HG02642 (cell line): ENCODE results near the gene KIAA0513.

Source experiments
- ATAC-seq: cut with Tn5 transposase; IDR thresholded peaks from one replicate; pipeline ENCODE4 v1.9.1; 2021; ENCODE audit warnings: mild to moderate bottlenecking; ENCODE audit not compliant: unreplicated experiment, poor library complexity

Gene KIAA0513, protein sequence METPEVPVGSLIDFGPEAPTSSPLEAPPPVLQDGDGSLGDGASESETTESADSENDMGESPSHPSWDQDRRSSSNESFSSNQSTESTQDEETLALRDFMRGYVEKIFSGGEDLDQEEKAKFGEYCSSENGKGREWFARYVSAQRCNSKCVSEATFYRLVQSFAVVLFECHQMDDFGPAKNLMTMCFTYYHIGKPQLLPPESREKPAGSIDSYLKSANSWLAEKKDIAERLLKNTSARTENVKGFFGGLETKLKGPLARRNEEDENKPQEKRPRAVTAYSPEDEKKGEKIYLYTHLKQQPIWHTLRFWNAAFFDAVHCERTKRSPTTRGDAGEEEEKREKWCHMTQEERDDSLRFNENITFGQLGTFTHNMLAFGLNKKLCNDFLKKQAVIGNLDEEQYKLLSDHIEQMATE

DNA sequence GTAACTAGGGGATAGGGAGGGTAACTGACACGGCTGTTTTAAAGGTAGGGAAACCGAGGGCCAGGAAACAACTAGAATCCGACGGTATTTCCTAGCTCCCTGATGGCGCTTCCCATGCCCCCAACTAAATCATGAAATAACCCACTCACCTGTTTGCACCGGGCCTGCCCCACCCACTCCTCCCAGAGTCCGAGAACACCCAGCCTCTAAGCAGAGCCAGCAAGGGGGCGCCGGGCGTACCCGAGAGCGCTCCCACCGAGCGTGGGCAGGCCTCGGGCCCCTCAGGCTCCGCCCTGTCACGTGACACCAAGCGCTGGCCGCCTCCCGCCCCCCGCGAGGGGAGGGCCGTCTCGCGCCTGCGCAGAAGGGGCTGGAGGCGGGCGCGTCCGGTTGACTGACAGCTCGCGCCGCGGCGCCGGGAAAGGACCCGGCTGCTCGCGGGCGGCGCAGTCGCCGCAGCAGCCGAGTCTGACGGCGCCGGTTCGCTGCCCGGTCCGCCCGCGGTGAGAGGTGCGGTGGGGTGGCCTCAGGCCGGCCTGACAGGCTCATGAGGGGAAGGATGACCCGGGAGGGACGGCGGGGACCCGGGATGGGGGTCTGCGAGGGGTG is at the start of gene KIAA0513:
KIAA0513 (plus strand) TSS at position 447 of the 609 bp plus-strand sequence. CDS start 39,277 bp downstream, outside the sequence.
- ATAC-seq = peak; percentile 90

DNA sequence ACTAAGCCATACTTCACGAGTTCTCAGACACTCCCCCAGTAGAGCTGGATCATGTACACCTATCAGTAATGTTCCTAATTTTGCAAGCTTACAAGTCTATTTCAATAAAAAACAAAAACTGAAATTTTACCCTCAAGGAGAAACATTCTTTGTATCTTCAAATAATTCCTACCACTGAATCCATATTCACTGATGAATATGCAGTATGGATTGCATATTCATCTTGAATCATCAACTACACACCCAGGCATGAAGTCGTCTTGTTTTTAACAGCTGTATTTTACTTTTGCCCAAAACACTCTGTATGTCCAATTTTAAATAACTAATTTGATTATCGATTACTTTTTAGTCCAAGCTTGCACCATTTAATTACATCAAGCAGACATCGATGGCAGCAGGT is 48.1 kb upstream of the KIAA0513 start:
- no peak for ATAC-seq

DNA sequence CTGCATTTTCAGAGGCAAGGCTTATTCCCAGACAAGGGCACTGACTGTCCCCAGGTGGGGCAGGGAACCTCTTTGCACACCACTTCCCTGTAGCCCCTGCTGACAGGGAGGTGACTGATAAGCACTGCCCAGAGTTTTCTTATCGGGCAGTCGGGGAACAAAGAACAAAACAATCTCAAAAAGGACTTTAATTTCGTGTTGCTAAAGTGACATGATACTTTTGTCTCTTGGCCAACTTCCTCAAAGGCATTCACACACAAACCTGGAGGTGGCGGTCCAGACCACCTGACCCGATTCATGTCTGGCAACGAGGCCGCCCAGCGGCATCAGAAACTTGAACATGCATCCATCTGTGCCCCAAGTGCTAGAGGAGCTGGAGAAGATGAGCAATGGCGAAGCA is 45.2 kb upstream of the KIAA0513 start:
- no peak for ATAC-seq

DNA sequence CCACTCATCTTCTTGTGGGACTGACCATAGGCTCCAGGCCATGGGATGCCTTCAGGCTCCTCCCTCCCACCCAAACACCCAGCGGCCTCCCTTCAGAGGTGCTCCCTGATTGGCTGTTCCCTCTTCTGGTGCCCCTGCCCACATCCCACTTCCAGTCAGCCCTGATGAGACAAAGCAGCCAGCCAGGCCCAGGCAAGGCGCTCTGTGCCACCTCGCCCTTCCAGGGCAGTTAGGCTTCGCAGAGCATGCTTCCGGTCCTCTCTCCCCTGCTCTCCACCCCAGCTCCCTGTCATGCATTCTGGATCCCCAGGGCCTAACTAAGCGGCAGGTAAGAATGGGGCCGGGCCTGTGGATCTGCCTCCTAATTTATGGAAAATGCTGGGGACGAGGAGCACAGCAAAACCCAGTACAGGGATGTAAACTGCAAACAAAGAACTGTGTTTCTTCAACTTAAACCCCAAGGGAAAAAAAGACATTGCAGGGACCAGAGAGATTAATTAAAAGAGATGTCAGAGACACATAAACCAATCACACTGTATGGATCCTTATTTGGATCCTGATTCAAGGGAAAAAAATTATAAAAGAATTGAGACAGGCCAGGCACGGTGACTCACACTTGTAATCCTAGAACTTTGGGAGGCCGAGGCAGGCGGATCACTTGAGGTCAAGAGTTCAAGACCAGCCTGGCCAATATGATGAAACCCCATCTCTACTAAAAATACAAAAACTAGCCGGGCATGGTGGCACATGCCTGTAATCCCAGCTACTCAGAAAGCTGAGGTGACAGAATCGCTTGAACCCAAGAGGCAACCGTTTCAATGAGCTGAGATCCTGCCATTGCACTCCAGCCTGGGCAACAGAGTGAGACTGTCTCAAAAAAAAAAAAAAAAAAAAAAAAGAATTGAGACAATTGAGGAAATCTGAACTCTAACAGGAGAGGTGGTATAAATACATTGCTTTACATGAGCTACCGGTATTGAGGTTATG is 42.2 kb upstream of the KIAA0513 start:
- ATAC-seq = no peak

DNA sequence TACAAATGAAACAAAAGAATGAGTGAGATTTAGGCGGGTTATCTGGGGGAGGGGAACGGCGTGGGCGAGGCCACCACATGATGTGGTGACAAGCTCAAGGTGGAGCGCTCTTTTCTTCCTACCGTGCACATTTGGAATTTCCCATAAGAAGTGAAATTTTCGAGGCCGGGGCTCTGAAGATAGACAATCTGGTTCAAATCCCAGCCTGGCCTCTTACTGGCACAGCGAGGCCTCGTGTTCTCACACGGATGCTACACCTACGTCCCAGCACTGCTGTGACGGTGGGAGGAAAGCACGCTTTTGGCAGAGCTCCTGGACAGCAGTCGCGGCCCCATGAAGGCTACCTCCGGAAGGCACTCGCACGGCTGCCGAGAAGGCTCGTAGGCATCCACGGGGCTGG is 41.5 kb upstream of the KIAA0513 start:
- no peak for ATAC-seq

DNA sequence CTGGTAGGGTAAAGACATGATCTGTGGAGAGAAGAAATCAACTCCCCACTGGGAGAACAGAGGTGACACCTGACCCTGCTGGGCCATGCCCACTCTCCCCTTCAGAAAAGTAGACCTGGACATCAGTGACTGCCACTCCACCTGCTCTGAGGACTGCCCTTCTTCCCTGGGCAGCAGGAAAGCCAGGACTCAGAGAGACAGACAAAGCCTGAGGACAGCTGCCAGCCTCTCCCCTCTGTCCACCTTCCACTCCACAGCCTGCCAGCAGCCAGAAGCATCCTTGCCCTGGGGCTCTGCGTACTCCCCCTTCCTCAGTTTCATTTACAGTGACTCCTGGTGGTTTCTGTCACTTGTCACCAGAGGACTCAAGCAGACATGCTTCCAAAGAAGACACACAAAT is 40.7 kb upstream of the KIAA0513 start:
- ATAC-seq = no peak

DNA sequence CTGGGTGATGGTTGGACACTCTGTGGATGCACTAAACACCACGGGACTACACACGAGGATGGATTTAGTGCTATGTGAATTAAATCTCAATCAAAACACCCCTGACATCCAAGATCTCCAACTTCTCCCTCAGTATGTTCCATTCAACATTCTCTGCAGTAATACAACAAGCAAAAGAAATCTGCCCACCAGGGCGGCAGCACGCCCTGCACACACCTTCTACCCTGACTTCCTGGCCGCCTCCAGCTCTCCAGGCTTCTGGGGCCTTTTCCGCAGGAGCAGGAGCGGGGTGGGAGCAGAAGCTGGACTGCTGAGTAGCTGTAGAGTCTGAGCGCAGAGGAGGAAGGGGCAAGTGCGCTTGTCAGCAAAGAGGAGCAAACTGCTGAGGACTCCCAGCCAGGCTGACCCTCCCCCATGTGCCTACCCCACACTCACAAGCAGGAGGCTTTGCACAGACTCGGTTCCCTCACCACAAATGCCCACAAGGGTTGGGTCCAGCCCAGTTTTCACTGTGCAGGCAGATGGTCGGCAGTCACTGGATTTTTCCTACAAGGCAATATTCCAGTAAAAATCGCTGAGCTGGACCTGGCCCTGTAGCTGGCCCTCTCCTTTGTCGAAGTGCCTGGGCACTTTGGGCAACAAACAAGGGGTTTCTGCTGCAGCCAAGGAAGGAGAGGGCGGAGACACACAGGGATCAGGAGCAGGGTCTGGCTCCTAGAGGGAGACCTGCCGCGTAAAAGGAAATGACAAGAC is 39.1 kb upstream of the KIAA0513 start:
- no peak for ATAC-seq

DNA sequence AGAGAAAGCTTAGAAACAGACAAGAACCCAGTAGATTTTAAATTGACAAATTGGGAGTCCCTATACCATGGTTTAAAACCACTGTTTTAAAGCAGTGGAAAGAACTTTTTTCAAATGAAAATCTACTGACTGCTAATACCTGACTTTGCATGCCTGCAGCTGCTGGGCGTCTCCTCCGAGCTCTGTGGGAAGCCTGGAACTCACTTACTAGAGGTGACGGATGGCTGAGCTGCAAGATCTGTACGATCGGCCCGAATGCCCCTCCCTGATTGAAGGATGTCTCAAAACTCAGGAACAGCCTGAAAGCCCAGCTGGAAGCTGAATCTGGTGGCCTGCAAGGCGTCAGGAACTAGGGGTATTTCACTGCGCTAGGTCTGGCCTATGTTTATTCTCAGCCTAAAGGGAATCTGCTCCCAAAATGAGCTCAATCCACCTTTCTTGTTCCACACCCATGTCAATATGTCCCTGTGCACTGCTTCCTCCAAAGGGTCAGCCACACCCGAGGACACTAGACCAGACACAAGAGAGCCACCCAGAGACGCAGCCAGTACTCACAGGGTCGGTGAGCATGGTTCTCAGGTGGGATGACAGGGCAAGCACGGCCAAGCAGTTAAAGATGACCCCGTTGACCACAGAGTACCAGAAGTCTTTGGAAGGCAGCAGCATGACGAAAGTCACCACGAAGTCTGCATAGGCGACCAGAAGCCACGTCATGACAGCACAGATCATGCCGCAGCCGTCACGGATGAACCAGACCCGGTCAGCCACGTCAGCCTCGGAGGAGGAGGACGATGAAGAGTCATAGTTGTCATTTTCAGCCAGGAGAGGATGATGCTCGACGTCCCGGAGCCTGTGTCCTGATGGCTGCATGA is 37.6 kb upstream of the KIAA0513 start:
- ATAC-seq = no peak

DNA sequence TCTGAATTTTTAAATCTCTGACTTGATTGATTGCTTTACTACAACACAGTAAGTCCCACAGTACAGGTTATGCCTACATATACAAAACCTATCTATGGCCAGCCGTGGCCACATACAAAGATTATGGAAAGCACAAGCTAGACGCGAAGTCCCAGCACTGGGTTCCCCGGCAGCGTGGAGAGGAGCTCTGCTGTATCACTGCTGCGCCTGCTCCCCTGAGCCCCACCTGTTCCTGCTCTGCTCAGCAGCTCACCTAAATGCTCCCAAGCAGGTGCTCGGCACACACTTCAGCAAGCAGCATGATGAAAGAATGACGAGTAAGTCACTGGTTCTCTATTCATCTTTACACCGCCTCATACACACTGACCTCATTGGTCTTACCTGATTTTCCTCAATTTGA is 36.8 kb upstream of the KIAA0513 start:
- no peak for ATAC-seq

DNA sequence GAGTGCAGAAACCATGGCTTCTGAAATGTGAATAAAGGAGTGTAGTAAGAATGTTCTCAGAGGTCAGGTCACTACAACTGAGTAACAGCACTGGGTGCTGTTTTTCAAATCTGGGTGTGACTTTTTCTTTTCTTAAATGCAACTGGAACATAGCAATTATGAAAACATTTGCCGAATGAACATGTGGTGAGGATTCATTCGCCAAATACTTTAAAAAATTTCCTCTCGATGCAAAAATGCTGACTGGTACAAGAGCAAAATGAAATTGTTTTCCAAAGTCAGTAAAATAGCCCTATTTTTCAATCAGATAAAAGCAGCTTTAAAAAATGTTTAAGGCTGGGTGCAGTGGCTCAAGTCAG is 34.9 kb upstream of the KIAA0513 start:
- no peak for ATAC-seq

DNA sequence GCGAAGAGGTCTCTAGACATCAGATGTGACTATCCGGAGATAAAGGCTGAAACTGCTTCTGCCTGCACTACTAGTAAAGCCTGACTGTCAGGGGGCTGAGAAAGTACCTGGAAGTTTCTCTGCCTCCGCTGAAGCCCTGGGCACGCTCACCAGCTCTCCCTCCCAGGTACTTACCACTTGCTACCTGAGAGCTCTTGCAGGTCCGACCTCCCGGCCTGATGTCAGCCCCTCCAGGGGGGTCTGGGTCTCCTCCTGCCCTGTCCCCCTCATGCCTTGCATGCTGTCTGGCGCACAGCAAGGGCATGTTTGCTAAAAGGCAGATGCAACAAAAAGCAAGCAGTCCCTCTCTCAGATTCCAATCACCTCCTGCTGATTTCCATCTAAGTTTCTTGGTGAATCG is 33.7 kb upstream of the KIAA0513 start:
- ATAC-seq = no peak

DNA sequence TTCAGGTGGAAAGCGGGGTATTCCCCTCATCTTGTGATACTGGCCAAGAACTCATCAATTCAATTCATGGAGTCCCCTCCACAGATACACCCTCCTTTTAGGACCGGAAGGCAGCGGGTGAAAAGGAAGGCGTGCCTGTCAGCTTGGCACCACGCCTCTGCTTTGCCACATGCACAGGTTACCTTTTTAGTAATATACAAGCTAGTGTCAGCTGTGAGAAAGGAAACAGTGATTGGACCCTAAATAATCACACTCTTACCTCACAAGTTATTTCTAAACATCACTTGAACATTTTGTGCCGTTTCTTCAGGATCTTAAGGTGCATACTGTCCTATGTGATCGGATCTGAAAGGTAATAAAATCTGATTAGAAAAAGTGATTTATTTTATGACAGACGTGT is 31.9 kb upstream of the KIAA0513 start:
- ATAC-seq = no peak

DNA sequence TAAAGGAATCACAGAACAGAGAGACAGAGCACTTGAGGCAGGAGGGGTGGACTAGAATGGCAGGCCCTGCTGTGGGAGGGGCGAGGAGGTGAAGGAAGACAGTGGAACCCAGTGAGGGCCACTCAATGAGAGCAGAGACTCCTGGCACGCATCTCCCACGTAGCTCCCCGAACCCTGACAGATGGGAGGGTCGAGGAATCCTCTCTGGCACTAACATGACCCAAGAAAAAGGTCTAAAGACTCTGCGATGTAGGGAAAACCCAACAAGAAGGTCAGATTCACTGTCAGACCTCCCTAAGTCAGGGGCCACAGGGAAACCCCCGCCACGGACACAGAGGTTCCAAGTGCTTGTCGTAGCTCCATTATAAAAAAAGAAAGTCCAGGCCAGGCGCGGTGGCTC is 31.2 kb upstream of the KIAA0513 start:
- no peak for ATAC-seq

DNA sequence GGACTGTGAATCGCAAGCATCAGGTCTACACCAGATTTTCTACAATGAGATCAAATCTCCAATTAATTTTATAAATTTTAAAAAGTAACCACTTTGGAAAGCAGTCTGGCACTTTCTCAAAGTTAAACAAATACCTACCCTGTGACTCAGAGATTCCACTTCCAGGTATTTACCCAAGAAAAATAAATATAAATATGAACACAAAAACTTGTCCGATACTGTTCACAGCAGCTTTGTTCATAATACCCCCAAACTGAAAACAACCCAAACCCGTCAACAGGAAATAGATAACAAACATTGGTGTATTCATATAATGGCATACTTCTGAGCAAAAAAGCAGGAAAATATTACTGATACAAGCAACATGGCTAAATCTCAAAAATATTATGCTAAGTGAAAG is 28.4 kb upstream of the KIAA0513 start:
- ATAC-seq = no peak

DNA sequence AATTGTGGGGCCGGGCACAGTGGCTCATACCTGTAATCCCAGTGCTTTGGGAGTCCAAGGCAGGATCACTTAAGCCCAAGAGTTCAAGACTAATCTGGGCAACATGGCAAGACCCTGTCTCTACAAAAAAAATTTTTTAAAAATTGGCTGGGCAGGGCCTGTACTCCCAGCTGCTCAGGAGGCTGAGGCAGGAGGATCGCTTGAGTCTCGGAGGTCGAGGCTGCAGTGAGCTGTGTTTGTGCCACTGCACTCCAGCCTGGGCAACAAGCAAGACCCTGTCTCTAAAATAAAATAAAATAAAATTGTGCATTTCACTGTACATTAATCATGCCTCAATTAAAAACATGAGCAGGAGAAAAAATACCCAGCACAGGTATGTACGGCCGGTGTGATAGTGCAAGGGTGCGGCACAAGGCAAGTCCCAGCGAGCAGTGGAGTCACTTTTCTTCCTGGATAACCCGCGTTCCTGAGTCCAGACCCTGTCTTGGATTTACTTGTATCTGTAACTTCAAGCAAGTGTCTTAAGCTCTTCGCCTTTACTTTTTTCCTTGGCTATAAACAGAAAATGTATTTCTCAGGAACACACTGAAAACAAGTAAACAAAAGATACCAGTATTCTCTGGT is 27.6 kb upstream of the KIAA0513 start:
- ATAC-seq = no peak

DNA sequence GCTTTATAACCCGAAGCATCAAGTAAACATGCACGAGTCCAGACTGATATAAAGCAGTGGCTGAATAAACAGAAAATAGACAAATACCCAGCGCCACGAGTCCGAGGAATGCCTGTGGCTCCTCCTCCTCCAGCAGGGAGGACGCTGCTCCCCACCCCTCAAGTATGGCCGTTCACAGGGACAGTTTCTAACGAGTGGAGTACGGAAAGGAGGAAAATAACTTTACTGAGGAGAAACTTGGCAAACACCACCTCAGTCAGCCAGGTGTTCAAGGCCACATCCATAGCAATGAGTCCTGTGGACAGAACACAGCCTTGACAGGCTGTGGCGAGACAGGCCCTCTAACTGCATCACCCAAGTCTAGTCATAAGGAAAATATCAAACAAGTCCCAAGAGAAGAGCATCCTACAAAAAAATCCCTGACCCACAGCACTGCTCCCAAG is 25.5 kb upstream of the KIAA0513 start:
- ATAC-seq = no peak

DNA sequence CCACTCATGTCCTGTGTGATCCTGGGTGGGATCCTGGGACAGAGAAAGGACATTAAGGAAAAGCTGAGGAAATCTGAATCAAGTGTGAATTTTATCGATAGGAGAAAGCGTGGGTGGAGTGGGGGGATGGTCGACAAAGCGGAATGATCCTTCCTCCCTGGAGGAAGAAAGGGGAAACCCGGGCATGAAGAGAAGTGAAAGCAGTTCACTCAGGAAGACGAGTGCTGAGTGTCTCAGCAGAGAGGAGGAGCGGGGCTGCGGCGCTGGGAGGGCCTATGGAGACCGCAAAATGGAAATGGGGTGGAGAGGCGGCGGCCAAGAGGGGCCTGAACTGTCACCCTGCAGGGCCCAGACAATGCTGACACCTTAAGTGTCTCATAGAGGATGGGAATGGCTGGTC is 25.0 kb upstream of the KIAA0513 start:
- no peak for ATAC-seq

DNA sequence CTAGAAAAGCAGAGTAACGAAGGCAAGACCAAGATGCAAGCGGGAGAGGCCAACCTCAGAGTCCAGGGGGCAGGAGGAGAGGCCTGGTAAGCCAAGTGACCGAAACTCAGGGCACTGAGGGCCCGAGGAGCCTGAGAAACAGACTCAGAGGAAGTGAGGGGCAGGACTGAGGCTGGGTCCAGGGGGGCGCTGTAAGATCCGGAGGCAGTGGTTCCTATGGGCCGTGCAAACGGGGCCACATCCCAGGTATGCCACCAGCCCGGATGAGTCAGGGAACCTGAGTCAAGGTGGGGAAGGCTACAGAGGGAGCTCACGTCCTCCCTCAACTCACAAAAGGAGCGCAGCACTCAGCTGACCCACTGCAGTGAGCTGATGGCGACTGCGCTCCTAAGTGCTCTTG is 24.5 kb upstream of the KIAA0513 start:
- no peak for ATAC-seq
